Measurements from ENCODE around the gene GNB1.

GRCh38 chr1:1892763-1893120, 1.9 kb upstream of the GNB1 start:
- TF ChIP-seq POLR2A (IDR thresholded peaks at IDR 0.05) (no peak), CTCF (IDR thresholded peaks at IDR 0.05) (no peak), POLR2AphosphoS5 (IDR thresholded peaks at IDR 0.05; ENCODE audit: insufficient read depth in 1 of 2, low read depth in 1 of 2) (no peak)

Measured in vagina (tissue), 2 donors.